K562 (cell line): Measurements from ENCODE around the gene MED22. TPM values are rescaled to one million over a fixed set of nuclear protein-coding genes. Genes with fewer than 3 reads are reported as not detected.

Source experiments
- ATAC-seq: fragments of 200-7000 bp; cut with Tn5 transposase; 3 replicates; pipeline ENCODE4 v1.9.1; 2020; ENCODE audit warnings: moderate library complexity
- BruUV-seq: library from RNA; stranded (reverse); fragments of 400-500 nt; replicated peaks from 2 replicates; lab custom pipeline; 2021; lab: Mats Ljungman, UMichigan
- CTCF ChIA-PET: fragments of 300-600 bp; formaldehyde crosslinking; extraction: SDS; loops from one replicate; lab custom pipeline; 2021; ENCODE audit warnings: low intra/inter-chr PET ratio; lab: Yijun Ruan, JAX
- POLR2A ChIA-PET: fragments of 300-600, 350-650 bp; sonication (Branson Sonifier 250); formaldehyde crosslinking; extraction: SDS; loops from one replicate; lab custom pipeline; 2021; ENCODE audit warnings: antibody characterized with exemption, inconsistent platforms; lab: Yijun Ruan, JAX
- DNase-seq, 4 experiments: peaks; one replicate each; pipeline versions ENCODE4 v3.0.0 to v3.0.0-alpha.2; 2011 to 2018; ENCODE audit warnings: low spot score in 3 of 4, mixed read lengths in 3 of 4; ENCODE audit errors: extremely low read depth in 1 of 4
- FAIRE-seq: peaks from 2 replicates; lab custom pipeline; 2011; peaks lifted over from hg19 to GRCh38; lab: Jason Lieb, UNC
- H2AFZ ChIP-seq: 2 replicates; pipeline ENCODE4 v1.6.0; 2011; ENCODE audit warnings: low read depth, low read length, control low read depth, inconsistent platforms
- H3K27ac ChIP-seq: fragments of 200-600 bp; 3 replicates; pipeline ENCODE4 v1.8.0; 2011; ENCODE audit warnings: low read depth, mild to moderate bottlenecking, control low read depth, inconsistent platforms, low read length, moderate library complexity, mixed read lengths; ENCODE audit errors: extremely low read depth
- H3K27me3 ChIP-seq, 2 experiments: fragments of 300-600 bp in 1 of 2; 2 replicates in 1 of 2; 3 replicates in 1 of 2; pipeline versions ENCODE4 v1.6.0 to v1.8.0; 2011; ENCODE audit warnings: inconsistent platforms in 2 of 2, low read length in 2 of 2, mild to moderate bottlenecking in 1 of 2, mixed read lengths in 1 of 2, moderate library complexity in 1 of 2; ENCODE audit not compliant: control insufficient read depth in 2 of 2, insufficient read depth in 2 of 2
- H3K36me3 ChIP-seq: fragments of 300-600 bp; 3 replicates; pipeline ENCODE4 v1.8.0; 2011; ENCODE audit warnings: mild to moderate bottlenecking, low read length, inconsistent platforms; ENCODE audit not compliant: control insufficient read depth, insufficient read depth
- H3K4me1 ChIP-seq, 2 experiments: fragments of 200-600 bp in 1 of 2; replicated peaks in 1 of 2; 2 replicates in 1 of 2; 3 replicates in 1 of 2; pipeline versions ENCODE4 v1.5.1 to v1.8.0; 2011; ENCODE audit warnings: inconsistent platforms in 2 of 2, low read length in 2 of 2, mild to moderate bottlenecking in 1 of 2, mixed read lengths in 1 of 2, moderate library complexity in 1 of 2; ENCODE audit not compliant: control insufficient read depth in 2 of 2, insufficient read depth in 2 of 2
- H3K4me2 ChIP-seq: 2 replicates; pipeline ENCODE4 v1.6.1; 2011; ENCODE audit warnings: low read length, control low read depth, inconsistent platforms, mixed read lengths; ENCODE audit not compliant: insufficient read depth
- H3K4me3 ChIP-seq: fragments of 200-600 bp; sonication (generic), shearing (Covaris generic); 2 replicates; pipeline ENCODE4 v1.5.1; 2016; ENCODE audit warnings: control low read depth, inconsistent platforms
- H3K79me2 ChIP-seq: fragments of 200-600 bp; 3 replicates; pipeline ENCODE4 v1.8.0; 2011; ENCODE audit warnings: low read length, inconsistent platforms; ENCODE audit not compliant: control insufficient read depth, insufficient read depth
- H3K9ac ChIP-seq, 2 experiments: 2 replicates each; pipeline versions ENCODE4 v1.6.0 to v1.6.1; 2011; ENCODE audit warnings: low read depth in 2 of 2, low read length in 2 of 2, control low read depth in 1 of 2, inconsistent platforms in 1 of 2, mild to moderate bottlenecking in 1 of 2, mixed read lengths in 1 of 2; ENCODE audit not compliant: insufficient read depth in 1 of 2
- H3K9me1 ChIP-seq: one replicate; pipeline ENCODE4 v1.6.0; 2011; ENCODE audit warnings: inconsistent platforms, mild to moderate bottlenecking, low read length, moderate library complexity; ENCODE audit not compliant: control insufficient read depth, insufficient read depth
- H3K9me3 ChIP-seq: replicated peaks from 2 replicates; pipeline ENCODE4 v1.5.1; 2011; ENCODE audit warnings: low read depth, low read length, inconsistent platforms; ENCODE audit not compliant: control insufficient read depth, insufficient read depth
- H4K20me1 ChIP-seq: replicated peaks from 2 replicates; pipeline ENCODE4 v1.6.1; 2011; ENCODE audit warnings: low read length, inconsistent platforms, mixed read lengths; ENCODE audit not compliant: control insufficient read depth, insufficient read depth
- ARHGAP35 ChIP-seq: fragments of 450-650 bp; IDR thresholded peaks from 2 replicates; pipeline ENCODE4 v1.6.1; 2018; ENCODE audit not compliant: partially characterized antibody
- CEBPG ChIP-seq, 3 experiments: fragments of 200-800 bp in 1 of 3; sonication (Bioruptor generic) in 1 of 3; sonication (generic) in 1 of 3; formaldehyde crosslinking in 1 of 3; IDR thresholded peaks in 2 of 3; conservative IDR thresholded peaks in 1 of 3; 2 replicates each; pipeline versions ENCODE4 v1.6.1 to v1.8.0; 2016 to 2022; ENCODE audit warnings: missing compliant biosample characterization in 2 of 3, missing genetic modification characterization in 2 of 3, mild to moderate bottlenecking in 1 of 3, missing genetic modification reagents in 1 of 3
- MEIS2 ChIP-seq: fragments of 450-650 bp; IDR thresholded peaks from 2 replicates; pipeline ENCODE4 v1.6.1; 2014; ENCODE audit warnings: mild to moderate bottlenecking; ENCODE audit not compliant: partially characterized antibody
- NFE2L1 ChIP-seq: fragments of 450-650 bp; IDR thresholded peaks from 2 replicates; pipeline ENCODE4 v1.6.1; 2016; ENCODE audit warnings: missing genetic modification characterization, low read depth, mild to moderate bottlenecking, missing compliant biosample characterization, moderate library complexity, borderline replicate concordance
- ZNF143 ChIP-seq: sonication (generic); formaldehyde crosslinking; IDR thresholded peaks from 2 replicates; pipeline ENCODE4 v1.9.0; 2022; ENCODE audit warnings: mild to moderate bottlenecking, missing genetic modification reagents
- ZNF57 ChIP-seq: fragments of 450-650 bp; formaldehyde crosslinking; IDR thresholded peaks from 2 replicates; pipeline ENCODE4 v1.4.0; 2020; ENCODE audit warnings: mild to moderate bottlenecking, moderate library complexity
- WGBS: fragments of 100-300 bp; shearing (Covaris generic); methylation state at CpG from one replicate; pipeline ENCODE4 v1.1.6; 2016; ENCODE audit warnings: low coverage, mixed read lengths; ENCODE audit not compliant: insufficient coverage; ENCODE audit errors: missing lambda C conversion rate; 5-methylcytosine and 5-hydroxymethylcytosine counted together
- in situ Hi-C: fragments of 300-500 bp; cut with MboI; formaldehyde crosslinking; loops from 4 replicates; pipeline ENCODE4 v1.15.0; 2018; ENCODE audit warnings: inconsistent platforms, mixed read lengths
- intact Hi-C: fragments of 100-400 bp; cut with micrococcal nuclease; formaldehyde crosslinking; loops from 2 replicates; pipeline ENCODE4 v1.14.2; 2022
- polyA plus RNA-seq, 8 experiments: library from polyadenylated mRNA; depleted of rRNA in 4 of 8; stranded (reverse) in 5 of 8; unstranded in 3 of 8; fragments of >200 nt; fragmentation: Nextera tagmentation in 2 of 8; fragmentation: Illumina TruSeq in 1 of 8; extraction: Ambion mirVana in 2 of 8; extraction: Trizol in 1 of 8; gene quantifications; 2 replicates each; pipeline versions ENCODE4 v1.2.1 to v1.2.3, GENCODE V29; 2011 to 2014; ENCODE audit warnings: inconsistent platforms in 1 of 8, missing spikeins in 1 of 8
- total RNA-seq, 7 experiments: library from RNA; depleted of rRNA in 6 of 7; stranded (reverse); fragments of >200 nt in 6 of 7; fragmentation: Illumina TruSeq in 2 of 7; extraction: Trizol in 2 of 7; gene quantifications; 2 replicates each; pipeline versions ENCODE4 v1.2.1 to v1.2.3, GENCODE V29; 2011 to 2021; ENCODE audit warnings: low replicate concordance in 1 of 7
- TF ChIP-seq, protein P1 (sequence below), 2 experiments: IDR thresholded peaks in 1 of 2; conservative IDR thresholded peaks in 1 of 2; 2 replicates each; pipeline ENCODE4 v1.6.1; 2016; ENCODE audit warnings: low read depth in 2 of 2, mild to moderate bottlenecking in 1 of 2, missing compliant biosample characterization in 1 of 2, missing genetic modification characterization in 1 of 2, moderate library complexity in 1 of 2
- TF ChIP-seq, protein P2 (sequence below), 2 experiments: fragments of 450-650 bp; conservative IDR thresholded peaks; 2 replicates each; pipeline ENCODE4 v1.6.1; 2017; ENCODE audit warnings: mild to moderate bottlenecking in 2 of 2, moderate library complexity in 2 of 2
- TF ChIP-seq, protein P3 (sequence below): sonication (generic); formaldehyde crosslinking; IDR thresholded peaks from 2 replicates; pipeline ENCODE4 v1.8.1; 2023; ENCODE audit warnings: mild to moderate bottlenecking, missing genetic modification reagents, moderate library complexity

Gene MED22
- total and polyA plus RNA-seq, 9 of the 15 experiments (the other 6 are each of a cell fraction or from before 2014, with no cell fraction given), result 0.73 to 35.6 (median 22.3) TPM

DNA sequence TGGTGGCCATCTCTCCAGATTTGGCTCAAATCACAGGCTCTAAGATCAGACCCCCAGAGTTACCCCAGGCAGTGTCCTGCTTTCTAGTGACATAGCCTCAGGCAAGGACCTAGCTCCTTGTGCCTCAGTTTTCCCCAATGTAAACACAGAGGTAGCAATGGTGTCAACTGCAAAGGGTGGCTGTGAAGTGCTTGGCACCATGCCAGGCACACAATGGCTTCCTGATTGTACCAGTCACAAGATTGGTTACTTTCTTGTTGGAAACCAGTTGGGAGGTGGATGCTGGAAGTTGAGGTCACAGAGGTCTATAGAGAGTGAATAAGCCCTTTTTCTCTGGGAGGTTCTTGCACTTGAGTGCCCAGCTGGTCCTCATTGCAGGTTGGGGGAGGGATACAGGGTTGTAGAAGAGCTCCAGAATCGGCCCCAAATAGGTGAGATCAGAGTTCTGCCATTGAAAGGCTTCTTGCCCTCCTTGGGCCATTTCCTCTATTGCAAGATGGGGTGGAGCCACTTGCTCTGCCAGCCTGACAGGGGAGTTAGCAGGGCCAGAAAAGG lies 30.6 kb upstream of the MED22 start (continued):
- TF ChIP-seq, protein P1, sequence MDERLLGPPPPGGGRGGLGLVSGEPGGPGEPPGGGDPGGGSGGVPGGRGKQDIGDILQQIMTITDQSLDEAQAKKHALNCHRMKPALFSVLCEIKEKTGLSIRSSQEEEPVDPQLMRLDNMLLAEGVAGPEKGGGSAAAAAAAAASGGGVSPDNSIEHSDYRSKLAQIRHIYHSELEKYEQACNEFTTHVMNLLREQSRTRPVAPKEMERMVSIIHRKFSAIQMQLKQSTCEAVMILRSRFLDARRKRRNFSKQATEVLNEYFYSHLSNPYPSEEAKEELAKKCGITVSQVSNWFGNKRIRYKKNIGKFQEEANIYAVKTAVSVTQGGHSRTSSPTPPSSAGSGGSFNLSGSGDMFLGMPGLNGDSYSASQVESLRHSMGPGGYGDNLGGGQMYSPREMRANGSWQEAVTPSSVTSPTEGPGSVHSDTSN (CRISPR knock-in tag; IDR thresholded peaks at IDR 0.05; ENCODE audit: low read depth), result no peak
- TF ChIP-seq, protein P1 (tag; conservative IDR thresholded peaks at IDR 0.05; ENCODE audit: low read depth), result no peak
- TF ChIP-seq CEBPG (CRISPR knock-in tag; IDR thresholded peaks at IDR 0.05) (no peak), CEBPG (tag; conservative IDR thresholded peaks at IDR 0.05 in 1 of 2, IDR thresholded peaks at IDR 0.05 in 1 of 2) (no peak)

DNA sequence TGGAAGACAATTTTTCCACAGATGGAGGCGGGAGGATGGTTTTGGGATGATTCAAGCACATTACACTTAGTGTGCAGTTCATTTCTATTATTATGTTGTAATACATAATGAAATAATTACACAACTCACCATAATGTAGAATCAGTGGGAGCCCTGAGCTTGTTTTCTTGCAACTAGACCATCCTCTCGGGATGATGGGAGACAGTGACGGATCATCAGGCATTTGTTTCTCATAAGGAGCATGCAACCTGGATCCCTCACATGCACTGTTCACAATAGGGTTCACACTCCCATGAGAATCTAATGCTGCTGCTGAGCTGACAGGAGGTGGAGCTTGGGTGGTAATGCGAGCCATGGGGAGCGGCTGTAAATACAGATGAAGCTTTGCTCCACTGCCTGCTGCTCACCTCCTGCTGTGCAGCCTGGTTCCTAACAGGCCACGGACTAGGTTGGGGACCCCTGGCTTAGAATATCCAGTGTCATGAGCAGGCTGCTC lies 29.8 kb upstream of the MED22 start:
- Histone ChIP-seq H3K9ac (no peak overlapping the region; a peak in 1 of 4 replicates), H3K9me1 (no peaks in the 10 kb centered on the region), H4K20me1 (peaks cover 10% of the 10 kb centered on the region), H3K27me3 (no peaks in the 10 kb centered on the region; a peak in 1 of 5 replicates), H3K4me2 (peak overlapping the region; percentile 23; the same call in 1 of the 2 replicates), H3K79me2 (peaks cover 39% of the 10 kb centered on the region), H3K4me3 (no peak overlapping the region), H2AFZ (no peak overlapping the region), H3K27ac (no peak overlapping the region), H3K4me1 (peaks cover 22 to 35% of the 10 kb centered on the region in 2 experiments; a peak in 4 of 5 replicates), H3K9me3 (no peaks in the 10 kb centered on the region), H3K36me3 (peaks cover 14% of the 10 kb centered on the region)
- in situ Hi-C loops, result no loop called here
- FAIRE-seq, result peak; percentile 84
- DNase-seq, result peak in 1 of 4 experiments; percentile 70
- intact Hi-C loops, result no loop called here
- 30% methylated on average over 6 of the region's 6 CpGs for WGBS
- POLR2A ChIA-PET, result interaction anchor here (0.6 to 8.3 kb wide), 8 partner anchors 9 to 83 kb away, joined by 3 to 81 read pairs (median 6); no protein-coding TSS in a partner anchor
- ATAC-seq, result no peak
- CTCF ChIA-PET, result interaction anchor here (0.7 kb wide), 1 partner anchor 109 kb away, joined by 3 read pairs; no protein-coding TSS in a partner anchor
- BruUV-seq, result no TSS peak
- TF ChIP-seq ZNF57 (CRISPR knock-in tag) (no peak), ARHGAP35 (no peak), ZNF143 (CRISPR knock-in tag) (no peak), MEIS2 (peak; percentile 7), NFE2L1 (tag) (no peak)
- TF ChIP-seq, protein P2, sequence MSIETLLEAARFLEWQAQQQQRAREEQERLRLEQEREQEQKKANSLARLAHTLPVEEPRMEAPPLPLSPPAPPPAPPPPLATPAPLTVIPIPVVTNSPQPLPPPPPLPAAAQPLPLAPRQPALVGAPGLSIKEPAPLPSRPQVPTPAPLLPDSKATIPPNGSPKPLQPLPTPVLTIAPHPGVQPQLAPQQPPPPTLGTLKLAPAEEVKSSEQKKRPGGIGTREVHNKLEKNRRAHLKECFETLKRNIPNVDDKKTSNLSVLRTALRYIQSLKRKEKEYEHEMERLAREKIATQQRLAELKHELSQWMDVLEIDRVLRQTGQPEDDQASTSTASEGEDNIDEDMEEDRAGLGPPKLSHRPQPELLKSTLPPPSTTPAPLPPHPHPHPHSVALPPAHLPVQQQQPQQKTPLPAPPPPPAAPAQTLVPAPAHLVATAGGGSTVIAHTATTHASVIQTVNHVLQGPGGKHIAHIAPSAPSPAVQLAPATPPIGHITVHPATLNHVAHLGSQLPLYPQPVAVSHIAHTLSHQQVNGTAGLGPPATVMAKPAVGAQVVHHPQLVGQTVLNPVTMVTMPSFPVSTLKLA (conservative IDR thresholded peaks at IDR 0.05), result 0 out of 4 replicates have a peak, but pooled peaks of 1 of the 2 experiments have one; percentile 17
- TF ChIP-seq, protein P3, sequence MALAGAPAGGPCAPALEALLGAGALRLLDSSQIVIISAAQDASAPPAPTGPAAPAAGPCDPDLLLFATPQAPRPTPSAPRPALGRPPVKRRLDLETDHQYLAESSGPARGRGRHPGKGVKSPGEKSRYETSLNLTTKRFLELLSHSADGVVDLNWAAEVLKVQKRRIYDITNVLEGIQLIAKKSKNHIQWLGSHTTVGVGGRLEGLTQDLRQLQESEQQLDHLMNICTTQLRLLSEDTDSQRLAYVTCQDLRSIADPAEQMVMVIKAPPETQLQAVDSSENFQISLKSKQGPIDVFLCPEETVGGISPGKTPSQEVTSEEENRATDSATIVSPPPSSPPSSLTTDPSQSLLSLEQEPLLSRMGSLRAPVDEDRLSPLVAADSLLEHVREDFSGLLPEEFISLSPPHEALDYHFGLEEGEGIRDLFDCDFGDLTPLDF (CRISPR knock-in tag), result no peak
